ENCODE measurements around the gene NPW.
"Not testable (repeated sequence)": the region's sequence is repeated elsewhere in the genome, so short reads cannot be mapped to it uniquely, and the experiment has no call there.

Gene NPW

GRCh38 chr16:2033909-2034695 lies 14.5 kb downstream of the NPW start:
- in situ Hi-C loops (cut with MboI; ENCODE audit: low sequenced_read_pairs) = not testable (repeated sequence)

- in situ Hi-C loops (cut with MboI; ENCODE audit: low sequenced_read_pairs) = no loop called here
Observed at GRCh38 chr16:2034696-2035430, 15.3 kb downstream of the NPW start.

GRCh38 chr16:2035431-2036199 lies 16.0 kb downstream of the NPW start:
- in situ Hi-C loops (cut with MboI; ENCODE audit: low sequenced_read_pairs) = no loop called here

- in situ Hi-C loops (cut with MboI; ENCODE audit: low sequenced_read_pairs) = no loop called here
Observed at GRCh38 chr16:2036200-2036966, 16.8 kb downstream of the NPW start.

GRCh38 chr16:2037115-2037514 lies 17.5 kb downstream of the NPW start:
- in situ Hi-C loops (cut with MboI; ENCODE audit: low sequenced_read_pairs) = no loop called here

GRCh38 chr16:2037647-2038381 lies 18.2 kb downstream of the NPW start:
- in situ Hi-C loops (cut with MboI; ENCODE audit: low sequenced_read_pairs) = no loop called here

- in situ Hi-C loops (cut with MboI; ENCODE audit: low sequenced_read_pairs) = no loop called here
Observed at GRCh38 chr16:2038382-2039231, 19.0 kb downstream of the NPW start.

- in situ Hi-C loops (cut with MboI; ENCODE audit: low sequenced_read_pairs) = no loop called here
Observed at GRCh38 chr16:2039274-2040031, 19.9 kb downstream of the NPW start.

- in situ Hi-C loops (cut with MboI; ENCODE audit: low sequenced_read_pairs) = no loop called here
Observed at GRCh38 chr16:2040041-2040786, 20.6 kb downstream of the NPW start.

GRCh38 chr16:2040787-2041522 lies 21.4 kb downstream of the NPW start:
- in situ Hi-C loops (cut with MboI; ENCODE audit: low sequenced_read_pairs) = no loop called here

GRCh38 chr16:2042171-2042985 lies 22.8 kb downstream of the NPW start:
- in situ Hi-C loops (cut with MboI; ENCODE audit: low sequenced_read_pairs) = no loop called here

GRCh38 chr16:2042986-2043666 lies 23.5 kb downstream of the NPW start:
- in situ Hi-C loops (cut with MboI; ENCODE audit: low sequenced_read_pairs) = no loop called here

GRCh38 chr16:2043667-2044451 lies 24.3 kb downstream of the NPW start:
- in situ Hi-C loops (cut with MboI; ENCODE audit: low sequenced_read_pairs) = no loop called here

- in situ Hi-C loops (cut with MboI; ENCODE audit: low sequenced_read_pairs) = no loop called here
Observed at GRCh38 chr16:2044541-2044940, 25.0 kb downstream of the NPW start.
